ENCODE data around the gene ACTL8. TPM values are rescaled to one million over a fixed set of nuclear protein-coding genes. Genes with fewer than 3 reads are reported as not detected.
A peak's percentile ranks its signal among the peaks of the same experiment; 100 is the strongest.

ACTL8 gene
- total RNA-seq, 1 donor = not detected

DNA sequence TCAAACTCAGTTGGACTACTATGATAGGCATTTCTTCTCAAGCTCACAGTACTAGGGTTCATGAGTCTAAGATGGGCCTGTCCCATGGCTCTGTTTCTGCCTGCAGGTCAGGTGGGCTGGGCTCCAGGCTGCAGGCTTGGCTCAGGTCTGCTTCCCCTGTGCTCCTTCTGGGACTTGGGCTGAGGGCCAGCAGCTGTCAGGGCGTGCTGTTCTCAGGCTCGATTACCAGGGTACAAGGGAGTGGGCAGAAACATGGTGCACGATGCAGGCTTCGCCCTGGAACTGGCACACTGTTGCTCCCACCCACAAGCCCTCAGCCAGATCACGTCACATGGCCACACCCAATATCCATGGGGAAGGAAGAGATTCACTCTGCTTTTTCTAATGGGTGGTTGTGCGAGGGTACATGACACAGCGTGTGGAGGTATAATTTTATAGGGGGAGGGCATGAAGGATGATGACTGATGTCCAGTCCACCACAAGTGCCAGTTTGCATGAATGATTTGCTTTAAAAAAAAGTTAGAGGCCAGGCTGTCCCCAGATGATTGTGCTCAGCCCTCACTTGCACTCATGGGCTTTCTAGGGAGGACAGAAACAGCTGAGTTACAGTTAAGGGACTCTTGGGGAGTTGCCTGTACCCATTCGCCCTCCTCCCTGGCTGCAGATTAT lies 118.0 kb downstream of the ACTL8 start:
- TF ChIP-seq, protein P1, sequence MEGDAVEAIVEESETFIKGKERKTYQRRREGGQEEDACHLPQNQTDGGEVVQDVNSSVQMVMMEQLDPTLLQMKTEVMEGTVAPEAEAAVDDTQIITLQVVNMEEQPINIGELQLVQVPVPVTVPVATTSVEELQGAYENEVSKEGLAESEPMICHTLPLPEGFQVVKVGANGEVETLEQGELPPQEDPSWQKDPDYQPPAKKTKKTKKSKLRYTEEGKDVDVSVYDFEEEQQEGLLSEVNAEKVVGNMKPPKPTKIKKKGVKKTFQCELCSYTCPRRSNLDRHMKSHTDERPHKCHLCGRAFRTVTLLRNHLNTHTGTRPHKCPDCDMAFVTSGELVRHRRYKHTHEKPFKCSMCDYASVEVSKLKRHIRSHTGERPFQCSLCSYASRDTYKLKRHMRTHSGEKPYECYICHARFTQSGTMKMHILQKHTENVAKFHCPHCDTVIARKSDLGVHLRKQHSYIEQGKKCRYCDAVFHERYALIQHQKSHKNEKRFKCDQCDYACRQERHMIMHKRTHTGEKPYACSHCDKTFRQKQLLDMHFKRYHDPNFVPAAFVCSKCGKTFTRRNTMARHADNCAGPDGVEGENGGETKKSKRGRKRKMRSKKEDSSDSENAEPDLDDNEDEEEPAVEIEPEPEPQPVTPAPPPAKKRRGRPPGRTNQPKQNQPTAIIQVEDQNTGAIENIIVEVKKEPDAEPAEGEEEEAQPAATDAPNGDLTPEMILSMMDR (IDR thresholded peaks at IDR 0.05; ENCODE audit: insufficient read depth, low read depth, low read length) = no peak
- H3K4me3 ChIP-seq (ENCODE audit: low read depth, low read length) = no peak overlapping the region
- no peak for DNase-seq (ENCODE audit: low read depth)

DNA sequence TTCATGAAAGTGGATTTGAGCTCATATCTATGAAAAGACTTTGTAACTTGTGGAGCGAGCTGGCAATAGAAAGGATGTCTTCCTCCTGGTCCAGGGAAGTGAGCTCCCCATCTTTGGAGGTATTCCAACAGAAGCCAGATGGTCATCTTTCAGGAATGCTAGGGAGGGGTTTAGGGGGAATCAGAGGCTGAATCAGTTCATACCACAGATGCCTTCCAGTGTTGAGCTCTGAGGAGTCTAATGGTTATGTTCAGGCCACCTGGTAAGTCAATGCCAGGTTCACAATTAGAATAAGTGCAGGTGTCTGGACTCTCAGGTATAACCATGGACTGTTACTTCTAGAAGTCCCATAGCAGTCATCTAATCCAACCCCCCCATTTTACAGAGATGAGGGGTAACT lies 119.1 kb downstream of the ACTL8 start:
- H3K4me3 ChIP-seq (ENCODE audit: low read depth, low read length) = no peak overlapping the region
- DNase-seq (ENCODE audit: low read depth) = peak; percentile 38
- TF ChIP-seq, protein P1 (IDR thresholded peaks at IDR 0.05; ENCODE audit: insufficient read depth, low read depth, low read length) = no peak

DNA sequence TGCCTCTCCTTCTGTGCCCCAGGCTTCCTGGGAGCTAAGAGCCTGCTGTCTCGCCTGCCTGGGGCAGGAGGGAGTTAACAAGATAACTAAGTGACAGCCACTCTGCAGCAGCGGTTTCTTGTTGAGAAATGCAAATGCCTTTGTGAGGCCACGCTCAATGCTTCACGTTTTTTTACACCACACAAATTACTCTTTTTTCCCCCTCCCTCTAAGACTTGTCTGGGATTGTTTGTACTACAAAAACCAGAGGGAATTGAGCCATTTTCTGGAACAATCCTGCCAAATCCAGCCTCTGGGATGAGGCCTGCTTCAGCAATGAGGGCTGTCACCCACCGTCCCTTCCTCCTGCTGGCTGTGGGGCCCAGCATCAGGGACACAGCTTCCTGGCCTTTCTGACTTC lies 119.6 kb downstream of the ACTL8 start:
- no peak overlapping the region for H3K4me3 ChIP-seq (ENCODE audit: low read depth, low read length)

DNA sequence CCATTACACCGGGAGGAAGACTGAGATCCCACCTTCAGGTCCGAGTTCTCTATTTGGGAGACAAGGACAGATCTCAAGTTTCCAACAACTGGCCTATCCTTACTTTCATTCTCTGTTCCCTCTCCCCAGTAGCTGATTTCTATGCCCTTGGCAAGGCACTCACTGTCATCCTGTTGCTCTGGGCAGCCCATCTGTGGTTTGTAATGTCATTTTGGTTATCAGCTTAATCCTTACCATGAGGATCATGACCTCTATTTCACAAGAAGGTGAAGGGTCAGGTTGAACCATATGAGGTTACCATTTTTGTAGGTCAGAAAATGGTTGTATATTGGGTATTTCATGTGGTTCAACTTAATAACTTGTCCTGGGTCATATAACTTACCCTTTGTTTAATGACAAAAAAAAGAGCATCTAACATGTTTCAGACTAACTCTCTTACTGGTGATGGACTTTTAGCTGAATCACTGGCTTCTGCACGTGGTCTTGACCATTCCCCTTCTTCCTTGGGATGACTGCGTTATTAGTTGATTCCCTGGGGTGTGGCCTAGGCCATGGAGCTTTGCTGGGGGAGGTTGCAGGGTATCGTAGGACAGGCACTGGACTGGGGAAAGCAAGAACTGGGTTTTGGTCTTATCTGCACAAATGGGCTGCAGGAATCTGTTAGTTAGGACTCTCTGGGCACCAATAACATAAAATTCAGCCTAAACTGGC lies 120.2 kb downstream of the ACTL8 start:
- H3K4me3 ChIP-seq (ENCODE audit: low read depth, low read length) = no peak overlapping the region
- TF ChIP-seq, protein P1 (IDR thresholded peaks at IDR 0.05; ENCODE audit: insufficient read depth, low read depth, low read length) = no peak
- DNase-seq (ENCODE audit: low read depth) = peak; percentile 16

More for the DNA sequence above, 119.6 kb downstream of the ACTL8 start:
- DNase-seq (ENCODE audit: low read depth) = peak; percentile 74
- TF ChIP-seq, protein P1 (IDR thresholded peaks at IDR 0.05; ENCODE audit: insufficient read depth, low read depth, low read length) = no peak

DNA sequence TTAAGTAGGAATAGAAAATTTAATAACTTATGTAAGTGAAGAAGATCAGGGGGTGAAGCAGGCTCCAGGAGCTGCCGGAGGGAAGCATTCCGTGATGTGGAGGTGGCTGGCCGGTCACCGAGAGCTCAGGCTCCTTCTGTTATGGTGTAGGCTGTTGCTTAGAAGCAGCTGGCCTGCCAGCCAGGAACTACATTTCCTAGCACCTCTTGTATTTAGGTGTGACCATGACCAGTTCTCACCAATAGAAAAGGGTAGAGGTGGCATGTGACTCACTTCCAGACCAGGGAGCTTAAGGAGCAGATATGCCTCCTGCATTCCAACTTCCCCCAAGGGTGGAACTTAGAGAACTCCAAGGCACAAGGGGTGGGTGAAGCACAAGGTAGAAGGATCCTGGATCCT lies 120.7 kb downstream of the ACTL8 start:
- DNase-seq (ENCODE audit: low read depth) = no peak

More for the DNA sequence above, 120.7 kb downstream of the ACTL8 start:
- H3K4me3 ChIP-seq (ENCODE audit: low read depth, low read length) = no peak overlapping the region
- TF ChIP-seq, protein P1 (IDR thresholded peaks at IDR 0.05; ENCODE audit: insufficient read depth, low read depth, low read length) = no peak

Other genes starting within 250 kb of the ACTL8 start
- 16.8 and 18.7 TPM in 2 replicates for gene ARHGEF10L, start 215.6 kb upstream of the ACTL8 start, total RNA-seq

All from fibroblast of villous mesenchyme (primary cell).